Measurements from ENCODE around the gene RAB11FIP3. TPM values are rescaled to one million over a fixed set of nuclear protein-coding genes. Genes with fewer than 3 reads are reported as not detected.
A peak's percentile ranks its signal among the peaks of the same experiment; 100 is the strongest.

Gene RAB11FIP3
- total and polyA plus RNA-seq, 9 of the 15 experiments (the other 6 are each of a cell fraction or from before 2014, with no cell fraction given) = 0.46 to 13.1 (median 4.3) TPM

DNA sequence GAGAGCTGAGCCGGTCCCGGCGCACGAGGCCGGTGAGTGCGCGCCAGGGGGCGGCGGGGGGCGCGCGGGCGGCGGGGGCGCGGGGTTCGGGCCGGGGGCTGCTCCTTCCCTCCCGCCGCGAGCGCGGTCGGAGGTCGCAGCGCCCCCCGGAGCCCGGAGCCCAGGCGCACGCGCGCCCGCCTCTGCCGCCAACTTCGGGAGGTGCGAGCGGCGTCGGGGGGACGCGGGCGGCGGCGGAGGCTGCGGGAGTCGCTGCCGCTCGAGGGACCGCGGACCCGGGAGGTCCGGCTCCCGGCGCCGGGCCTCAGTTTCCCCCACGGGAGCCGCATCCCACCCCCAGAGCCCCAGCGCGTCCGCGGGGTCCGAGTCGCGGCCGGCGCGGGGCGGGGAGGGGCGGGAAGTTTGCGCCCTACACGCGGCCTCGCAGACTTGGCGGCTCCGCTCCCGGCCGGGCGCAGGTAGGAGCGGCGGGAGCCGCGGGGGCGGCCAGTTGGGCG, 134.8 kb downstream of the RAB11FIP3 start, which contains the start of gene PRR35:
TSS of gene PRR35 (plus strand) at position 191 of the 497 bp plus-strand sequence. CDS start 2,901 bp downstream, outside the sequence.
- H3K27me3 ChIP-seq (ENCODE audit: control insufficient read depth in 2 of 2, insufficient read depth in 2 of 2, low read length in 2 of 2) = peaks cover 3 to 17% of the 10 kb centered on the region in 2 experiments; a peak in 4 of 5 replicates

More for the DNA sequence above, 134.8 kb downstream of the RAB11FIP3 start, which contains the start of gene PRR35:
- no CpG with 5 or more reads among the region's 84 CpGs for WGBS (ENCODE audit: insufficient coverage, low coverage, missing lambda C conversion rate)
- ChIA-PET CTCF (ENCODE audit: low intra/inter-chr PET ratio) (no interaction called here), POLR2A (interaction anchor here (0.6 kb wide), 1 partner anchor 9 kb away, joined by 3 read pairs; no protein-coding TSS in a partner anchor)
- no peak for ATAC-seq
- Histone ChIP-seq H4K20me1 (replicated peaks; ENCODE audit: control insufficient read depth, insufficient read depth, low read length) (no peaks in the 10 kb centered on the region), H3K9me3 (replicated peaks; ENCODE audit: control insufficient read depth, insufficient read depth, low read depth, low read length) (no peaks in the 10 kb centered on the region), H3K4me1 (replicated peaks in 1 of 2; ENCODE audit: control insufficient read depth in 2 of 2, insufficient read depth in 2 of 2, low read length in 2 of 2) (peaks cover 2 to 95% of the 10 kb centered on the region in 2 experiments; a peak in 3 of 5 replicates), H3K9ac (ENCODE audit: insufficient read depth in 1 of 2, low read depth in 2 of 2, low read length in 2 of 2) (peak within 1 kb of the TSS in 1 of 2 experiments; percentile 74; a peak in 2 of 4 replicates), H2AFZ (ENCODE audit: low read depth, low read length) (no peak within 1 kb of the TSS), H3K9me1 (ENCODE audit: control insufficient read depth, insufficient read depth, low read length) (no peaks in the 10 kb centered on the region), H3K36me3 (ENCODE audit: control insufficient read depth, insufficient read depth, low read length) (no peaks in the 10 kb centered on the region), H3K4me3 (no peak within 1 kb of the TSS), H3K4me2 (ENCODE audit: insufficient read depth, low read length) (no peak within 1 kb of the TSS), H3K27ac (ENCODE audit: extremely low read depth, low read depth, low read length) (no peak within 1 kb of the TSS), H3K79me2 (ENCODE audit: control insufficient read depth, insufficient read depth, low read length) (no peaks in the 10 kb centered on the region)
- TF ChIP-seq ZNF717 (CRISPR knock-in tag; IDR thresholded peaks at IDR 0.05) = no peak
- peak; percentile 32; the same call in 1 of the 2 replicates for TF ChIP-seq CXXC5 (CRISPR knock-in tag; IDR thresholded peaks at IDR 0.05)
- 0 out of 2 replicates have a peak, but pooled peaks have one; percentile 25 for TF ChIP-seq RB1 (IDR thresholded peaks at IDR 0.05; ENCODE audit: low read depth)
- peak; percentile 25; the same call in 1 of the 2 replicates for TF ChIP-seq L3MBTL2 (IDR thresholded peaks at IDR 0.05)
- TF ChIP-seq PATZ1 (CRISPR knock-in tag; IDR thresholded peaks at IDR 0.05; ENCODE audit: borderline replicate concordance) = no peak
- TF ChIP-seq, protein P1, sequence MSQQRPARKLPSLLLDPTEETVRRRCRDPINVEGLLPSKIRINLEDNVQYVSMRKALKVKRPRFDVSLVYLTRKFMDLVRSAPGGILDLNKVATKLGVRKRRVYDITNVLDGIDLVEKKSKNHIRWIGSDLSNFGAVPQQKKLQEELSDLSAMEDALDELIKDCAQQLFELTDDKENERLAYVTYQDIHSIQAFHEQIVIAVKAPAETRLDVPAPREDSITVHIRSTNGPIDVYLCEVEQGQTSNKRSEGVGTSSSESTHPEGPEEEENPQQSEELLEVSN (IDR thresholded peaks at IDR 0.05; ENCODE audit: borderline replicate concordance in 1 of 2, extremely low read depth in 1 of 2, insufficient read depth in 1 of 2, insufficient read length in 1 of 2, low read depth in 1 of 2, low read length in 1 of 2, poor library complexity in 1 of 2, severe bottlenecking in 1 of 2) = peak in 1 of 2 experiments; percentile 82
- peak; percentile 33; the same call in 1 of the 2 replicates for TF ChIP-seq ZBTB7A (IDR thresholded peaks at IDR 0.05; ENCODE audit: borderline replicate concordance, control insufficient read depth, low read depth, low read length)
- TF ChIP-seq MBD2 (IDR thresholded peaks at IDR 0.05; ENCODE audit: borderline replicate concordance, low read depth) = no peak
- no peak for TF ChIP-seq ZBTB5 (IDR thresholded peaks at IDR 0.05)
- no peak for TF ChIP-seq BCL6 (CRISPR knock-in tag; IDR thresholded peaks at IDR 0.05)
- TF ChIP-seq ZNF143 (CRISPR knock-in tag; IDR thresholded peaks at IDR 0.05) = no peak
- in situ Hi-C loops (cut with MboI) (no loop called here), intact Hi-C loops (cut with micrococcal nuclease) (no loop called here)
- DNase-seq (ENCODE audit: extremely low read depth in 1 of 4, low spot score in 3 of 4) = peak in 3 of 4 experiments; percentile 43 to 48 (median 45)
- no TSS peak for BruUV-seq (replicated peaks)
- no peak for FAIRE-seq

All from K562 (cell line).